Measurements from ENCODE around the gene NT5M. TPM values are rescaled to one million over a fixed set of nuclear protein-coding genes. Genes with fewer than 3 reads are reported as not detected.

The NT5M gene
- total and polyA plus RNA-seq, 10 donors, result 1.2 to 3.6 (median 2.6) TPM

- H3K27me3 ChIP-seq (replicated peaks in 1 of 7), result no peaks in the 10 kb centered on the region
- no peak overlapping the region for H3K4me3 ChIP-seq
- TF ChIP-seq POLR2A (IDR thresholded peaks at IDR 0.05) (no peak), CTCF (IDR thresholded peaks at IDR 0.05 in 8 of 11, conservative IDR thresholded peaks at IDR 0.05 in 3 of 11) (no peak), POLR2AphosphoS5 (IDR thresholded peaks at IDR 0.05) (no peak)
- no peaks in the 10 kb centered on the region for H3K9me3 ChIP-seq
- H3K27ac ChIP-seq, result no peak overlapping the region
- intact Hi-C loops (cut with DNase I; ENCODE audit: low total_unique reads), result no loop called here
- no peaks in the 10 kb centered on the region for H3K4me1 ChIP-seq
- no peaks in the 10 kb centered on the region for H3K36me3 ChIP-seq
- 89 to 95% (median 93%) methylated on average over 16 of the region's 16 CpGs for WGBS, 5 donors
- peak; percentile 46 for DNase-seq
Measured at GRCh38 chr17:17320188-17320910, 17.2 kb downstream of the NT5M start.

GRCh38 chr17:17320911-17321220 is 17.7 kb downstream of the NT5M start:
- intact Hi-C loops (cut with DNase I; ENCODE audit: low total_unique reads), result no loop called here
- WGBS, 5 donors, result 86 to 91% (median 90%) methylated on average over 10 of the region's 10 CpGs
- DNase-seq, result no peak
- Histone ChIP-seq H3K4me3 (no peak overlapping the region), H3K4me1 (no peaks in the 10 kb centered on the region), H3K27ac (no peak overlapping the region), H3K27me3 (replicated peaks in 1 of 7) (no peaks in the 10 kb centered on the region), H3K36me3 (no peaks in the 10 kb centered on the region), H3K9me3 (no peaks in the 10 kb centered on the region)
- TF ChIP-seq POLR2AphosphoS5 (IDR thresholded peaks at IDR 0.05), result no peak
- TF ChIP-seq CTCF (IDR thresholded peaks at IDR 0.05 in 8 of 11, conservative IDR thresholded peaks at IDR 0.05 in 3 of 11), result no peak
- no peak for TF ChIP-seq POLR2A (IDR thresholded peaks at IDR 0.05)

- Histone ChIP-seq H3K4me1 (no peaks in the 10 kb centered on the region), H3K36me3 (no peaks in the 10 kb centered on the region), H3K4me3 (no peak overlapping the region), H3K9me3 (no peaks in the 10 kb centered on the region), H3K27ac (no peak overlapping the region), H3K27me3 (replicated peaks in 1 of 7) (no peaks in the 10 kb centered on the region)
- peak; percentile 36 for DNase-seq
- WGBS, 5 donors, result 86 to 93% (median 89%) methylated on average over 11 of the region's 11 CpGs
- intact Hi-C loops (cut with DNase I; ENCODE audit: low total_unique reads), result no loop called here
- TF ChIP-seq POLR2AphosphoS5 (IDR thresholded peaks at IDR 0.05), result no peak
Measured at GRCh38 chr17:17321356-17322025, 18.3 kb downstream of the NT5M start.

- peak; percentile 46 for DNase-seq
- H3K27me3 ChIP-seq (replicated peaks in 1 of 7), result no peaks in the 10 kb centered on the region
- H3K4me1 ChIP-seq, result no peaks in the 10 kb centered on the region
- H3K36me3 ChIP-seq, result no peaks in the 10 kb centered on the region
- WGBS, 5 donors, result 92 to 96% (median 95%) methylated on average over 10 to 21 of the region's 21 CpGs
- no peak overlapping the region for H3K27ac ChIP-seq
- intact Hi-C loops (cut with DNase I; ENCODE audit: low total_unique reads), result no loop called here
- TF ChIP-seq POLR2AphosphoS5 (IDR thresholded peaks at IDR 0.05) (no peak), CTCF (IDR thresholded peaks at IDR 0.05 in 8 of 11, conservative IDR thresholded peaks at IDR 0.05 in 3 of 11) (no peak), POLR2A (IDR thresholded peaks at IDR 0.05) (no peak)
- H3K9me3 ChIP-seq, result no peaks in the 10 kb centered on the region
- no peak overlapping the region for H3K4me3 ChIP-seq
Measured at GRCh38 chr17:17322516-17323510, 19.6 kb downstream of the NT5M start.

All from spleen (tissue), 11 donors.